OCI-LY1 (cell line): Measurements from ENCODE around the gene LRRC45.

Experiments used
- EZH2 ChIP-seq: fragments of 200-600 bp; sonication (generic), shearing (Covaris generic); IDR thresholded peaks from 2 replicates; pipeline ENCODE4 v1.8.0; 2017; ENCODE audit warnings: borderline replicate concordance, mixed run types, mild to moderate bottlenecking, antibody characterized with exemption, low read length, moderate library complexity, mixed read lengths
- TF ChIP-seq, protein P1 (sequence below): fragments of 200-600 bp; sonication (generic), shearing (Covaris generic); IDR thresholded peaks from 2 replicates; pipeline ENCODE4 v1.5.1; 2017; ENCODE audit warnings: mild to moderate bottlenecking, antibody characterized with exemption, low read length, moderate library complexity, mixed read lengths

DNA sequence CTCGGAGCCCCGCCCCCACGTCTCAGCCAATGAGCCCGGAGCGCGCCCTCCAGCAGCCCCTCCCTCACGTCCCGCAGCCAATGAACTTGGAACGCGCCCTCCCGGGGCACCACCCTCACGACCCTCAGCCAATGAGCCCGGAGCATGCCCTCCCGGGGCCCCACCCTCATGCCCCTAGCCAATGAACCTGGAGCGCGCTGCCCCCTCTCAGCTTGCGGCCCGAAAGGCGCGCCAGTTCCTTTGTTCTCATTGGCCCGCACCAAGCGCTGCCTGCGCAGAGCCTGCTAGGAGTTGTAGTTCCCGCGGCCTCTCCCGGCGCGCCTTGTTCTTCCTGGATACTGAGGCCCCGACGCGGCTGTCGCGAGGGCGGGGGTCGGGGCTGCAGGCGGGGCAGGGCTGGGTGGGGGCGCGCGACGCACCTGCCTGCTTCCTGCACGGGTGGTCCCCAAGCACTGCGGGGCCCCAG lies at the start of gene LRRC45:
- TF ChIP-seq, protein P1, sequence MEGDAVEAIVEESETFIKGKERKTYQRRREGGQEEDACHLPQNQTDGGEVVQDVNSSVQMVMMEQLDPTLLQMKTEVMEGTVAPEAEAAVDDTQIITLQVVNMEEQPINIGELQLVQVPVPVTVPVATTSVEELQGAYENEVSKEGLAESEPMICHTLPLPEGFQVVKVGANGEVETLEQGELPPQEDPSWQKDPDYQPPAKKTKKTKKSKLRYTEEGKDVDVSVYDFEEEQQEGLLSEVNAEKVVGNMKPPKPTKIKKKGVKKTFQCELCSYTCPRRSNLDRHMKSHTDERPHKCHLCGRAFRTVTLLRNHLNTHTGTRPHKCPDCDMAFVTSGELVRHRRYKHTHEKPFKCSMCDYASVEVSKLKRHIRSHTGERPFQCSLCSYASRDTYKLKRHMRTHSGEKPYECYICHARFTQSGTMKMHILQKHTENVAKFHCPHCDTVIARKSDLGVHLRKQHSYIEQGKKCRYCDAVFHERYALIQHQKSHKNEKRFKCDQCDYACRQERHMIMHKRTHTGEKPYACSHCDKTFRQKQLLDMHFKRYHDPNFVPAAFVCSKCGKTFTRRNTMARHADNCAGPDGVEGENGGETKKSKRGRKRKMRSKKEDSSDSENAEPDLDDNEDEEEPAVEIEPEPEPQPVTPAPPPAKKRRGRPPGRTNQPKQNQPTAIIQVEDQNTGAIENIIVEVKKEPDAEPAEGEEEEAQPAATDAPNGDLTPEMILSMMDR, result no peak
- TF ChIP-seq EZH2, result no peak
